Measurements from ENCODE around the gene SLC39A6. TPM values are rescaled to one million over a fixed set of nuclear protein-coding genes. Genes with fewer than 3 reads are reported as not detected.

Gene SLC39A6
- total and polyA plus RNA-seq, 2 experiments from 2014 or later: 20.8 to 47.3 TPM

- H3K36me3 ChIP-seq (ENCODE audit: insufficient read depth): no peaks in the 10 kb centered on the region
- H2AFZ ChIP-seq: no peak overlapping the region
- no peaks in the 10 kb centered on the region for H3K9me2 ChIP-seq (ENCODE audit: insufficient read depth)
- ATAC-seq (no peak), DNase-seq (ENCODE audit: low spot score) (peak; percentile 72)
- no peaks in the 10 kb centered on the region for H3K4me1 Mint-ChIP-seq
- no peak overlapping the region for H3K4me3 ChIP-seq
- H3K27me3 ChIP-seq (ENCODE audit: insufficient read depth): no peaks in the 10 kb centered on the region
- no peaks in the 10 kb centered on the region for H3K4me1 ChIP-seq (ENCODE audit: insufficient read depth)
- H3K9me3 Mint-ChIP-seq: no peaks in the 10 kb centered on the region
- H3K4me3 Mint-ChIP-seq: no peak overlapping the region
- no peak overlapping the region for H3K27ac ChIP-seq (ENCODE audit: low read depth)
- no peak overlapping the region for H3K27ac Mint-ChIP-seq
- no peaks in the 10 kb centered on the region for H3K27me3 Mint-ChIP-seq (ENCODE audit: insufficient read depth, low read depth, poor library complexity)
- no peak overlapping the region for H3K4me2 ChIP-seq
- TF ChIP-seq ZNF462 (CRISPR knock-in tag; IDR thresholded peaks at IDR 0.05) (no peak), ZNF331 (CRISPR knock-in tag; IDR thresholded peaks at IDR 0.05; ENCODE audit: low read depth) (no peak), EZH2phosphoT487 (IDR thresholded peaks at IDR 0.05; ENCODE audit: unreplicated experiment) (no peak), CREB1 (CRISPR knock-in tag; IDR thresholded peaks at IDR 0.05; ENCODE audit: low read depth) (no peak), EZH2 (IDR thresholded peaks at IDR 0.05; ENCODE audit: low read depth, unreplicated experiment) (no peak)
- TF ChIP-seq, protein P1, sequence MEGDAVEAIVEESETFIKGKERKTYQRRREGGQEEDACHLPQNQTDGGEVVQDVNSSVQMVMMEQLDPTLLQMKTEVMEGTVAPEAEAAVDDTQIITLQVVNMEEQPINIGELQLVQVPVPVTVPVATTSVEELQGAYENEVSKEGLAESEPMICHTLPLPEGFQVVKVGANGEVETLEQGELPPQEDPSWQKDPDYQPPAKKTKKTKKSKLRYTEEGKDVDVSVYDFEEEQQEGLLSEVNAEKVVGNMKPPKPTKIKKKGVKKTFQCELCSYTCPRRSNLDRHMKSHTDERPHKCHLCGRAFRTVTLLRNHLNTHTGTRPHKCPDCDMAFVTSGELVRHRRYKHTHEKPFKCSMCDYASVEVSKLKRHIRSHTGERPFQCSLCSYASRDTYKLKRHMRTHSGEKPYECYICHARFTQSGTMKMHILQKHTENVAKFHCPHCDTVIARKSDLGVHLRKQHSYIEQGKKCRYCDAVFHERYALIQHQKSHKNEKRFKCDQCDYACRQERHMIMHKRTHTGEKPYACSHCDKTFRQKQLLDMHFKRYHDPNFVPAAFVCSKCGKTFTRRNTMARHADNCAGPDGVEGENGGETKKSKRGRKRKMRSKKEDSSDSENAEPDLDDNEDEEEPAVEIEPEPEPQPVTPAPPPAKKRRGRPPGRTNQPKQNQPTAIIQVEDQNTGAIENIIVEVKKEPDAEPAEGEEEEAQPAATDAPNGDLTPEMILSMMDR (conservative IDR thresholded peaks at IDR 0.05; ENCODE audit: low read depth in 2 of 2): peak; percentile 63 to 75
- no peaks in the 10 kb centered on the region for H4K20me1 ChIP-seq (replicated peaks; ENCODE audit: insufficient read depth)
- H3K79me2 ChIP-seq (replicated peaks; ENCODE audit: insufficient read depth): no peaks in the 10 kb centered on the region
- no peaks in the 10 kb centered on the region for H3F3A ChIP-seq (replicated peaks; ENCODE audit: low read depth)
- H3K36me3 Mint-ChIP-seq (ENCODE audit: low read depth): no peaks in the 10 kb centered on the region
These were observed 33.1 kb downstream of the SLC39A6 start for GRCh38 chr18:36095936-36096519.

All from GM23338 (cell line).